CD4-positive, CD25-positive, alpha-beta regulatory T cell (primary cell): ENCODE measurements around the gene CDC25B. TPM values are rescaled to one million over a fixed set of nuclear protein-coding genes. Genes with fewer than 3 reads are reported as not detected.
A peak's percentile ranks its signal among the peaks of the same experiment; 100 is the strongest.

Experiments used
- ATAC-seq, 2 donors: fragments of 150-1000 bp; cut with Tn5 transposase; one replicate each; pipeline ENCODE4 v1.10.0; 2021; ENCODE audit warnings: low read depth in 2 of 2, moderate number of reproducible peaks in 2 of 2, moderate library complexity in 1 of 2
- DNase-seq, 3 donors: peaks; one replicate each; pipeline versions ENCODE4 v3.0.0 to v3.0.0-alpha.2; 2012 to 2022; ENCODE audit warnings: mixed read lengths in 1 of 3
- H3K27ac ChIP-seq: one replicate; pipeline ENCODE4 v1.7.0; 2013; ENCODE audit warnings: mild to moderate bottlenecking, low read length; ENCODE audit not compliant: insufficient read depth, poor library complexity, severe bottlenecking
- H3K27me3 ChIP-seq: one replicate; pipeline ENCODE4 v1.7.0; 2013; ENCODE audit warnings: low read length; ENCODE audit not compliant: control insufficient read depth, insufficient read depth
- H3K36me3 ChIP-seq: one replicate; pipeline ENCODE4 v1.7.0; 2013; ENCODE audit warnings: mild to moderate bottlenecking, low read length, moderate library complexity; ENCODE audit not compliant: control insufficient read depth, insufficient read depth
- H3K4me1 ChIP-seq: 2 replicates; pipeline ENCODE4 v1.7.0; 2013; ENCODE audit warnings: mild to moderate bottlenecking, low read length; ENCODE audit not compliant: insufficient read depth, control insufficient read depth, poor library complexity, severe bottlenecking
- H3K4me3 ChIP-seq: one replicate; pipeline ENCODE4 v1.7.0; 2013; ENCODE audit warnings: low read depth, mild to moderate bottlenecking, low read length, moderate library complexity
- H3K9me3 ChIP-seq, 2 experiments: 1 replicate in 1 of 2; 2 replicates in 1 of 2; pipeline ENCODE4 v1.7.0; 2013; ENCODE audit warnings: low read length in 2 of 2, mild to moderate bottlenecking in 1 of 2, moderate library complexity in 1 of 2; ENCODE audit not compliant: control insufficient read depth in 2 of 2
- H3K27ac Mint-ChIP-seq, 3 donors: one replicate each; pipeline ENCODE4 v1.8.0; 2020 to 2022; ENCODE audit warnings: mild to moderate bottlenecking in 3 of 3, mixed read lengths in 3 of 3, moderate library complexity in 2 of 3
- H3K27me3 Mint-ChIP-seq: one replicate; pipeline ENCODE4 v1.8.0; 2022; ENCODE audit warnings: mild to moderate bottlenecking, mixed read lengths
- H3K36me3 Mint-ChIP-seq: one replicate; pipeline ENCODE4 v1.8.0; 2020; ENCODE audit warnings: mixed read lengths
- H3K4me1 Mint-ChIP-seq, 4 donors: one replicate each; pipeline ENCODE4 v1.8.0; 2020 to 2022; ENCODE audit warnings: mixed read lengths in 4 of 4, mild to moderate bottlenecking in 1 of 4
- H3K4me3 Mint-ChIP-seq, 4 donors: one replicate each; pipeline ENCODE4 v1.8.0; 2020 to 2022; ENCODE audit warnings: mild to moderate bottlenecking in 4 of 4, mixed read lengths in 4 of 4, moderate library complexity in 3 of 4
- H3K9me3 Mint-ChIP-seq, 7 donors: one replicate each; pipeline ENCODE4 v1.8.0; 2020 to 2022; ENCODE audit warnings: mixed read lengths in 7 of 7, mild to moderate bottlenecking in 3 of 7, moderate library complexity in 2 of 7
- polyA plus RNA-seq, 4 donors: library from polyadenylated mRNA; unstranded; fragments of 300-500 nt; fragmentation: Illumina TruSeq; gene quantifications; one replicate each; pipeline ENCODE4 v1.2.3, GENCODE V29; 2021
- total RNA-seq: library from RNA; stranded (reverse); gene quantifications from one replicate; pipeline ENCODE4 v1.2.3, GENCODE V29; 2022

Gene CDC25B
- total and polyA plus RNA-seq, 5 donors from 2014 or later, result 39.7 to 310 (median 47.6) TPM

- Mint-ChIP-seq H3K27ac (peak overlapping the region; percentile 96 to 98 (median 96)), H3K9me3 (no peaks in the 10 kb centered on the region), H3K27me3 (peaks cover 4% of the 10 kb centered on the region), H3K4me1 (peaks cover 7 to 70% (median 43%) of the 10 kb centered on the region in 4 donors), H3K4me3 (peak overlapping the region; percentile 99 to 100 (median 100)), H3K36me3 (peaks cover 59% of the 10 kb centered on the region)
- peaks cover 46% of the 10 kb centered on the region for H3K36me3 ChIP-seq
- peak overlapping the region; percentile 73 for H3K27ac ChIP-seq
- H3K4me1 ChIP-seq, result peaks cover 74% of the 10 kb centered on the region
- H3K4me3 ChIP-seq, result peak overlapping the region; percentile 94
- no peaks in the 10 kb centered on the region for H3K27me3 ChIP-seq
- DNase-seq (no peak), ATAC-seq (no peak)
- H3K9me3 ChIP-seq, result no peaks in the 10 kb centered on the region
Measured at GRCh38 chr20:3798908-3799248, 2.8 kb downstream of the CDC25B start.

GRCh38 chr20:3800256-3800877, 4.3 kb downstream of the CDC25B start:
- Mint-ChIP-seq H3K4me1 (peaks cover 7 to 77% (median 48%) of the 10 kb centered on the region in 4 donors), H3K27me3 (peaks cover 4% of the 10 kb centered on the region), H3K36me3 (peaks cover 70% of the 10 kb centered on the region), H3K4me3 (peak overlapping the region in 3 of 4 donors; percentile 99 to 100 (median 100)), H3K9me3 (no peaks in the 10 kb centered on the region), H3K27ac (peak overlapping the region; percentile 96 to 98 (median 96))
- no peak for DNase-seq
- Histone ChIP-seq H3K27ac (peak overlapping the region; percentile 73), H3K9me3 (no peaks in the 10 kb centered on the region), H3K4me1 (peaks cover 75% of the 10 kb centered on the region), H3K27me3 (no peaks in the 10 kb centered on the region), H3K4me3 (peak overlapping the region; percentile 18), H3K36me3 (peaks cover 60% of the 10 kb centered on the region)
- no peak for ATAC-seq

- peak overlapping the region; percentile 73 for H3K27ac ChIP-seq
- DNase-seq (no peak), ATAC-seq (no peak)
- H3K4me1 Mint-ChIP-seq, result peaks cover 7 to 79% (median 48%) of the 10 kb centered on the region in 4 donors
- peak overlapping the region in 1 of 4 donors; percentile 28 for H3K4me3 Mint-ChIP-seq
- peak overlapping the region; percentile 96 to 98 (median 96) for H3K27ac Mint-ChIP-seq
- no peaks in the 10 kb centered on the region for H3K27me3 ChIP-seq
- H3K27me3 Mint-ChIP-seq, result peaks cover 4% of the 10 kb centered on the region
- H3K4me1 ChIP-seq, result peaks cover 70% of the 10 kb centered on the region
- H3K9me3 Mint-ChIP-seq, result no peaks in the 10 kb centered on the region
- H3K36me3 Mint-ChIP-seq, result peaks cover 75% of the 10 kb centered on the region
- H3K4me3 ChIP-seq, result peak overlapping the region; percentile 7
- H3K9me3 ChIP-seq, result no peaks in the 10 kb centered on the region
- H3K36me3 ChIP-seq, result peaks cover 65% of the 10 kb centered on the region
Measured at GRCh38 chr20:3800878-3801260, 4.8 kb downstream of the CDC25B start.

GRCh38 chr20:3801299-3801698, 5.2 kb downstream of the CDC25B start:
- Mint-ChIP-seq H3K27ac (peak overlapping the region; percentile 96 to 98 (median 96)), H3K27me3 (peaks cover 4% of the 10 kb centered on the region), H3K4me3 (peak overlapping the region in 2 of 4 donors; percentile 28 to 46), H3K36me3 (peaks cover 80% of the 10 kb centered on the region), H3K9me3 (no peaks in the 10 kb centered on the region), H3K4me1 (peaks cover 7 to 81% (median 47%) of the 10 kb centered on the region in 4 donors)
- Histone ChIP-seq H3K9me3 (no peaks in the 10 kb centered on the region), H3K4me3 (peak overlapping the region; percentile 7), H3K36me3 (peaks cover 69% of the 10 kb centered on the region), H3K27ac (peak overlapping the region; percentile 73), H3K27me3 (no peaks in the 10 kb centered on the region), H3K4me1 (peaks cover 69% of the 10 kb centered on the region)
- no peak for DNase-seq
- no peak for ATAC-seq

- no peaks in the 10 kb centered on the region for H3K9me3 ChIP-seq
- H3K4me3 Mint-ChIP-seq, result peak overlapping the region in 2 of 4 donors; percentile 46 to 87
- no peaks in the 10 kb centered on the region for H3K9me3 Mint-ChIP-seq
- DNase-seq (no peak), ATAC-seq (no peak)
- H3K4me1 ChIP-seq, result peaks cover 70% of the 10 kb centered on the region
- H3K4me3 ChIP-seq, result no peak overlapping the region
- no peaks in the 10 kb centered on the region for H3K27me3 ChIP-seq
- peaks cover 69% of the 10 kb centered on the region for H3K36me3 ChIP-seq
- H3K27ac Mint-ChIP-seq, result peak overlapping the region in 2 of 3 donors; percentile 91 to 96
- peak overlapping the region; percentile 73 for H3K27ac ChIP-seq
- H3K4me1 Mint-ChIP-seq, result peaks cover 9 to 85% (median 49%) of the 10 kb centered on the region in 4 donors
- H3K27me3 Mint-ChIP-seq, result peaks cover 4% of the 10 kb centered on the region
- H3K36me3 Mint-ChIP-seq, result peaks cover 82% of the 10 kb centered on the region
Measured at GRCh38 chr20:3801846-3802245, 5.7 kb downstream of the CDC25B start.

GRCh38 chr20:3802524-3803239, 6.6 kb downstream of the CDC25B start:
- Histone ChIP-seq H3K4me3 (peak overlapping the region; percentile 7), H3K4me1 (peaks cover 71% of the 10 kb centered on the region), H3K27me3 (no peaks in the 10 kb centered on the region), H3K9me3 (no peaks in the 10 kb centered on the region), H3K27ac (peak overlapping the region; percentile 73), H3K36me3 (peaks cover 69% of the 10 kb centered on the region)
- peaks cover 2% of the 10 kb centered on the region for H3K27me3 Mint-ChIP-seq
- no peak for ATAC-seq
- DNase-seq, result no peak
- peak overlapping the region; percentile 90 to 98 (median 92) for H3K27ac Mint-ChIP-seq
- H3K4me1 Mint-ChIP-seq, result peaks cover 10 to 89% (median 55%) of the 10 kb centered on the region in 4 donors
- peaks cover 82% of the 10 kb centered on the region for H3K36me3 Mint-ChIP-seq
- H3K4me3 Mint-ChIP-seq, result peak overlapping the region; percentile 41 to 87 (median 60)
- H3K9me3 Mint-ChIP-seq, result no peaks in the 10 kb centered on the region

- H3K4me1 ChIP-seq, result peaks cover 71% of the 10 kb centered on the region
- DNase-seq (no peak), ATAC-seq (no peak)
- H3K9me3 Mint-ChIP-seq, result no peaks in the 10 kb centered on the region
- no peaks in the 10 kb centered on the region for H3K9me3 ChIP-seq
- peaks cover 67% of the 10 kb centered on the region for H3K36me3 ChIP-seq
- H3K4me3 Mint-ChIP-seq, result peak overlapping the region in 3 of 4 donors; percentile 51 to 87 (median 70)
- no peaks in the 10 kb centered on the region for H3K27me3 ChIP-seq
- H3K27me3 Mint-ChIP-seq, result no peaks in the 10 kb centered on the region
- peak overlapping the region; percentile 73 for H3K27ac ChIP-seq
- no peak overlapping the region for H3K4me3 ChIP-seq
- H3K27ac Mint-ChIP-seq, result peak overlapping the region; percentile 90 to 98 (median 92)
- peaks cover 76% of the 10 kb centered on the region for H3K36me3 Mint-ChIP-seq
- peaks cover 5 to 89% (median 54%) of the 10 kb centered on the region in 4 donors for H3K4me1 Mint-ChIP-seq
Measured at GRCh38 chr20:3803289-3803688, 7.2 kb downstream of the CDC25B start.
